ENCODE data around the gene DAB2IP. TPM values are rescaled to one million over a fixed set of nuclear protein-coding genes. Genes with fewer than 3 reads are reported as not detected.
A peak's percentile ranks its signal among the peaks of the same experiment; 100 is the strongest.
"Not testable (repeated sequence)": the region's sequence is repeated elsewhere in the genome, so short reads cannot be mapped to it uniquely, and the experiment has no call there.

The DAB2IP gene
- total RNA-seq, 1 experiment from 2014 or later: 52.6 TPM

DNA sequence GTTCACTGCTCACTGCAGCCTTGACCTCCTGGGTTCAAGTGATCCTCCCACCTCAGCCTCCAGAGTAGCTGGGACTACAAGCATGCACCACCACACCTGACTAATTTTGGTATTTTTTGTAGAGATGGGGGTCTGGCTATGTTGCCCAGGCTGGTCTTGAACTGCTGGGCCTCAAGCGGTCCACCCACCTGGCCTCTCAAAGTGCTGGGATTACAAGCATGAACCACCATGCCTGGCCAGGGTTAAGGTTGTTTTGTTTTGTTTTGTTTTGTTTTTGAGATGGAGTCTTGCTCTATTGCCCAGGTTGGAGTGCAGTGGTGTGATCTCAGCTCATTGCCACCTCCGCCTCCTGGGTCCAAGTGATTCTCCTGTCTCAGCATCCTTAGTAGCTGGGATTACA is 28.0 kb upstream of the DAB2IP start:
- POLR2A ChIA-PET; ATAC-seq; DNase-seq (ENCODE audit: low spot score); H3K4me3 Mint-ChIP-seq; H3K36me3 Mint-ChIP-seq; H3K27ac Mint-ChIP-seq; H3K9me3 Mint-ChIP-seq; H3K27me3 Mint-ChIP-seq (ENCODE audit: low read depth); H3K4me1 Mint-ChIP-seq: not testable (repeated sequence)
- CTCF ChIA-PET: interaction anchor here (0.7 to 0.9 kb wide), 2 partner anchors 17 to 78 kb away, joined by 3 read pairs; no protein-coding TSS in a partner anchor
- TF ChIP-seq ZNF121 (CRISPR knock-in tag; IDR thresholded peaks at IDR 0.05): peak; percentile 85; the same call in 1 of the 2 replicates

- no peak overlapping the region for H3K27ac Mint-ChIP-seq
- POLR2A ChIA-PET: no interaction called here
- TF ChIP-seq, protein P1, sequence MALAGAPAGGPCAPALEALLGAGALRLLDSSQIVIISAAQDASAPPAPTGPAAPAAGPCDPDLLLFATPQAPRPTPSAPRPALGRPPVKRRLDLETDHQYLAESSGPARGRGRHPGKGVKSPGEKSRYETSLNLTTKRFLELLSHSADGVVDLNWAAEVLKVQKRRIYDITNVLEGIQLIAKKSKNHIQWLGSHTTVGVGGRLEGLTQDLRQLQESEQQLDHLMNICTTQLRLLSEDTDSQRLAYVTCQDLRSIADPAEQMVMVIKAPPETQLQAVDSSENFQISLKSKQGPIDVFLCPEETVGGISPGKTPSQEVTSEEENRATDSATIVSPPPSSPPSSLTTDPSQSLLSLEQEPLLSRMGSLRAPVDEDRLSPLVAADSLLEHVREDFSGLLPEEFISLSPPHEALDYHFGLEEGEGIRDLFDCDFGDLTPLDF (CRISPR knock-in tag; IDR thresholded peaks at IDR 0.05): no peak
- TF ChIP-seq OVOL2 (CRISPR knock-in tag; IDR thresholded peaks at IDR 0.05; ENCODE audit: borderline replicate concordance) (no peak), EMX1 (CRISPR knock-in tag; IDR thresholded peaks at IDR 0.05) (no peak), NR3C1 (CRISPR knock-in tag; conservative IDR thresholded peaks at IDR 0.05; ENCODE audit: low read depth) (no peak), ZNF396 (CRISPR knock-in tag; IDR thresholded peaks at IDR 0.05; ENCODE audit: borderline replicate concordance) (no peak), ELF4 (CRISPR knock-in tag; IDR thresholded peaks at IDR 0.05; ENCODE audit: low read depth) (no peak), SMAD4 (CRISPR knock-in tag; IDR thresholded peaks at IDR 0.05) (no peak), NR2C2 (CRISPR knock-in tag; IDR thresholded peaks at IDR 0.05) (no peak), RELA (CRISPR knock-in tag; IDR thresholded peaks at IDR 0.05; ENCODE audit: borderline replicate concordance) (no peak), MLX (CRISPR knock-in tag; IDR thresholded peaks at IDR 0.05) (no peak), GRHL2 (CRISPR knock-in tag; IDR thresholded peaks at IDR 0.05; ENCODE audit: insufficient replicate concordance, severe bottlenecking) (no peak), SOX15 (CRISPR knock-in tag; IDR thresholded peaks at IDR 0.05) (no peak)
- TF ChIP-seq, protein P2, sequence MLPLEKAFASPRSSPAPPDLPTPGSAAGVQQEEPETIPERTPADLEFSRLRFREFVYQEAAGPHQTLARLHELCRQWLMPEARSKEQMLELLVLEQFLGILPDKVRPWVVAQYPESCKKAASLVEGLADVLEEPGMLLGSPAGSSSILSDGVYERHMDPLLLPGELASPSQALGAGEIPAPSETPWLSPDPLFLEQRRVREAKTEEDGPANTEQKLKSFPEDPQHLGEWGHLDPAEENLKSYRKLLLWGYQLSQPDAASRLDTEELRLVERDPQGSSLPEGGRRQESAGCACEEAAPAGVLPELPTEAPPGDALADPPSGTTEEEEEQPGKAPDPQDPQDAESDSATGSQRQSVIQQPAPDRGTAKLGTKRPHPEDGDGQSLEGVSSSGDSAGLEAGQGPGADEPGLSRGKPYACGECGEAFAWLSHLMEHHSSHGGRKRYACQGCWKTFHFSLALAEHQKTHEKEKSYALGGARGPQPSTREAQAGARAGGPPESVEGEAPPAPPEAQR (CRISPR knock-in tag; IDR thresholded peaks at IDR 0.05): no peak
- TF ChIP-seq, protein P3, sequence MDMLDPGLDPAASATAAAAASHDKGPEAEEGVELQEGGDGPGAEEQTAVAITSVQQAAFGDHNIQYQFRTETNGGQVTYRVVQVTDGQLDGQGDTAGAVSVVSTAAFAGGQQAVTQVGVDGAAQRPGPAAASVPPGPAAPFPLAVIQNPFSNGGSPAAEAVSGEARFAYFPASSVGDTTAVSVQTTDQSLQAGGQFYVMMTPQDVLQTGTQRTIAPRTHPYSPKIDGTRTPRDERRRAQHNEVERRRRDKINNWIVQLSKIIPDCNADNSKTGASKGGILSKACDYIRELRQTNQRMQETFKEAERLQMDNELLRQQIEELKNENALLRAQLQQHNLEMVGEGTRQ (CRISPR knock-in tag; IDR thresholded peaks at IDR 0.05): no peak
- TF ChIP-seq, protein P4, sequence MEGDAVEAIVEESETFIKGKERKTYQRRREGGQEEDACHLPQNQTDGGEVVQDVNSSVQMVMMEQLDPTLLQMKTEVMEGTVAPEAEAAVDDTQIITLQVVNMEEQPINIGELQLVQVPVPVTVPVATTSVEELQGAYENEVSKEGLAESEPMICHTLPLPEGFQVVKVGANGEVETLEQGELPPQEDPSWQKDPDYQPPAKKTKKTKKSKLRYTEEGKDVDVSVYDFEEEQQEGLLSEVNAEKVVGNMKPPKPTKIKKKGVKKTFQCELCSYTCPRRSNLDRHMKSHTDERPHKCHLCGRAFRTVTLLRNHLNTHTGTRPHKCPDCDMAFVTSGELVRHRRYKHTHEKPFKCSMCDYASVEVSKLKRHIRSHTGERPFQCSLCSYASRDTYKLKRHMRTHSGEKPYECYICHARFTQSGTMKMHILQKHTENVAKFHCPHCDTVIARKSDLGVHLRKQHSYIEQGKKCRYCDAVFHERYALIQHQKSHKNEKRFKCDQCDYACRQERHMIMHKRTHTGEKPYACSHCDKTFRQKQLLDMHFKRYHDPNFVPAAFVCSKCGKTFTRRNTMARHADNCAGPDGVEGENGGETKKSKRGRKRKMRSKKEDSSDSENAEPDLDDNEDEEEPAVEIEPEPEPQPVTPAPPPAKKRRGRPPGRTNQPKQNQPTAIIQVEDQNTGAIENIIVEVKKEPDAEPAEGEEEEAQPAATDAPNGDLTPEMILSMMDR (IDR thresholded peaks at IDR 0.05): no peak
- TF ChIP-seq, protein P5, sequence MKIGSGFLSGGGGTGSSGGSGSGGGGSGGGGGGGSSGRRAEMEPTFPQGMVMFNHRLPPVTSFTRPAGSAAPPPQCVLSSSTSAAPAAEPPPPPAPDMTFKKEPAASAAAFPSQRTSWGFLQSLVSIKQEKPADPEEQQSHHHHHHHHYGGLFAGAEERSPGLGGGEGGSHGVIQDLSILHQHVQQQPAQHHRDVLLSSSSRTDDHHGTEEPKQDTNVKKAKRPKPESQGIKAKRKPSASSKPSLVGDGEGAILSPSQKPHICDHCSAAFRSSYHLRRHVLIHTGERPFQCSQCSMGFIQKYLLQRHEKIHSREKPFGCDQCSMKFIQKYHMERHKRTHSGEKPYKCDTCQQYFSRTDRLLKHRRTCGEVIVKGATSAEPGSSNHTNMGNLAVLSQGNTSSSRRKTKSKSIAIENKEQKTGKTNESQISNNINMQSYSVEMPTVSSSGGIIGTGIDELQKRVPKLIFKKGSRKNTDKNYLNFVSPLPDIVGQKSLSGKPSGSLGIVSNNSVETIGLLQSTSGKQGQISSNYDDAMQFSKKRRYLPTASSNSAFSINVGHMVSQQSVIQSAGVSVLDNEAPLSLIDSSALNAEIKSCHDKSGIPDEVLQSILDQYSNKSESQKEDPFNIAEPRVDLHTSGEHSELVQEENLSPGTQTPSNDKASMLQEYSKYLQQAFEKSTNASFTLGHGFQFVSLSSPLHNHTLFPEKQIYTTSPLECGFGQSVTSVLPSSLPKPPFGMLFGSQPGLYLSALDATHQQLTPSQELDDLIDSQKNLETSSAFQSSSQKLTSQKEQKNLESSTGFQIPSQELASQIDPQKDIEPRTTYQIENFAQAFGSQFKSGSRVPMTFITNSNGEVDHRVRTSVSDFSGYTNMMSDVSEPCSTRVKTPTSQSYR (CRISPR knock-in tag; IDR thresholded peaks at IDR 0.05): no peak
- TF ChIP-seq, protein P6, sequence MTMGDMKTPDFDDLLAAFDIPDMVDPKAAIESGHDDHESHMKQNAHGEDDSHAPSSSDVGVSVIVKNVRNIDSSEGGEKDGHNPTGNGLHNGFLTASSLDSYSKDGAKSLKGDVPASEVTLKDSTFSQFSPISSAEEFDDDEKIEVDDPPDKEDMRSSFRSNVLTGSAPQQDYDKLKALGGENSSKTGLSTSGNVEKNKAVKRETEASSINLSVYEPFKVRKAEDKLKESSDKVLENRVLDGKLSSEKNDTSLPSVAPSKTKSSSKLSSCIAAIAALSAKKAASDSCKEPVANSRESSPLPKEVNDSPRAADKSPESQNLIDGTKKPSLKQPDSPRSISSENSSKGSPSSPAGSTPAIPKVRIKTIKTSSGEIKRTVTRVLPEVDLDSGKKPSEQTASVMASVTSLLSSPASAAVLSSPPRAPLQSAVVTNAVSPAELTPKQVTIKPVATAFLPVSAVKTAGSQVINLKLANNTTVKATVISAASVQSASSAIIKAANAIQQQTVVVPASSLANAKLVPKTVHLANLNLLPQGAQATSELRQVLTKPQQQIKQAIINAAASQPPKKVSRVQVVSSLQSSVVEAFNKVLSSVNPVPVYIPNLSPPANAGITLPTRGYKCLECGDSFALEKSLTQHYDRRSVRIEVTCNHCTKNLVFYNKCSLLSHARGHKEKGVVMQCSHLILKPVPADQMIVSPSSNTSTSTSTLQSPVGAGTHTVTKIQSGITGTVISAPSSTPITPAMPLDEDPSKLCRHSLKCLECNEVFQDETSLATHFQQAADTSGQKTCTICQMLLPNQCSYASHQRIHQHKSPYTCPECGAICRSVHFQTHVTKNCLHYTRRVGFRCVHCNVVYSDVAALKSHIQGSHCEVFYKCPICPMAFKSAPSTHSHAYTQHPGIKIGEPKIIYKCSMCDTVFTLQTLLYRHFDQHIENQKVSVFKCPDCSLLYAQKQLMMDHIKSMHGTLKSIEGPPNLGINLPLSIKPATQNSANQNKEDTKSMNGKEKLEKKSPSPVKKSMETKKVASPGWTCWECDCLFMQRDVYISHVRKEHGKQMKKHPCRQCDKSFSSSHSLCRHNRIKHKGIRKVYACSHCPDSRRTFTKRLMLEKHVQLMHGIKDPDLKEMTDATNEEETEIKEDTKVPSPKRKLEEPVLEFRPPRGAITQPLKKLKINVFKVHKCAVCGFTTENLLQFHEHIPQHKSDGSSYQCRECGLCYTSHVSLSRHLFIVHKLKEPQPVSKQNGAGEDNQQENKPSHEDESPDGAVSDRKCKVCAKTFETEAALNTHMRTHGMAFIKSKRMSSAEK (CRISPR knock-in tag; IDR thresholded peaks at IDR 0.05; ENCODE audit: borderline replicate concordance): no peak
Observed at GRCh38 chr9:121625590-121625989, 25.8 kb upstream of the DAB2IP start.

More at GRCh38 chr9:121625590-121625989, 25.8 kb upstream of the DAB2IP start:
- no peak overlapping the region for H3K4me3 Mint-ChIP-seq
- DNase-seq (ENCODE audit: low spot score) (no peak), ATAC-seq (no peak)
- H3K27me3 Mint-ChIP-seq (ENCODE audit: low read depth): no peaks in the 10 kb centered on the region
- H3K36me3 Mint-ChIP-seq: no peaks in the 10 kb centered on the region
- H3K9me3 Mint-ChIP-seq: no peaks in the 10 kb centered on the region
- peaks cover 9% of the 10 kb centered on the region for H3K4me1 Mint-ChIP-seq
- CTCF ChIA-PET: interaction anchor here (0.8 to 1.1 kb wide), 3 partner anchors 58 to 77 kb away, joined by 3 read pairs; no protein-coding TSS in a partner anchor
